H1 (cell line): ENCODE data around the gene PLPPR1. TPM values are rescaled to one million over a fixed set of nuclear protein-coding genes. Genes with fewer than 3 reads are reported as not detected.

Experiments used
- CTCF ChIA-PET: fragments of 300-600 bp; sonication (Branson Sonifier 250); formaldehyde crosslinking; loops from one replicate; lab custom pipeline; 2021; ENCODE audit not compliant: partially characterized antibody; lab: Charles Lee
- POLR2A ChIA-PET: fragments of 300-600 bp; sonication (Branson Sonifier 250); formaldehyde crosslinking; loops from one replicate; lab custom pipeline; 2021; ENCODE audit warnings: inconsistent platforms; ENCODE audit not compliant: partially characterized antibody; lab: Charles Lee
- DNase-seq, 2 experiments: peaks; one replicate each; pipeline versions ENCODE4 v3.0.0 to v3.0.0-alpha.2; 2010 to 2022; ENCODE audit warnings: low spot score in 2 of 2, low read depth in 1 of 2, mixed read lengths in 1 of 2
- FAIRE-seq: peaks from 2 replicates; lab custom pipeline; 2011; peaks lifted over from hg19 to GRCh38; lab: Jason Lieb, UNC
- H2AFZ ChIP-seq: 2 replicates; pipeline ENCODE4 v1.8.1; 2012; ENCODE audit warnings: low read length, inconsistent platforms
- H2AK5ac ChIP-seq: 2 replicates; pipeline ENCODE4 v1.6.1; 2013; ENCODE audit warnings: low read depth, low read length
- H2BK120ac ChIP-seq: replicated peaks from 2 replicates; pipeline ENCODE3; 2013; ENCODE audit warnings: low read depth, low read length, inconsistent platforms
- H2BK12ac ChIP-seq: 2 replicates; pipeline ENCODE4 v1.6.1; 2013; ENCODE audit warnings: low read depth, low read length
- H2BK15ac ChIP-seq: 2 replicates; pipeline ENCODE4 v1.6.1; 2013; ENCODE audit warnings: low read length
- H2BK20ac ChIP-seq: 2 replicates; pipeline ENCODE4 v1.6.1; 2013; ENCODE audit warnings: low read length
- H2BK5ac ChIP-seq: 2 replicates; pipeline ENCODE4 v1.6.1; 2013; ENCODE audit warnings: low read depth, low read length
- H3K14ac ChIP-seq: 2 replicates; pipeline ENCODE4 v1.6.1; 2013; ENCODE audit warnings: inconsistent platforms; ENCODE audit not compliant: insufficient read length
- H3K18ac ChIP-seq: 2 replicates; pipeline ENCODE4 v1.6.1; 2013; ENCODE audit warnings: low read length; ENCODE audit errors: extremely low read depth
- H3K23ac ChIP-seq: 2 replicates; pipeline ENCODE4 v1.6.1; 2013; ENCODE audit warnings: inconsistent platforms; ENCODE audit not compliant: insufficient read length
- H3K23me2 ChIP-seq: 2 replicates; pipeline ENCODE4 v1.6.1; 2013; ENCODE audit warnings: low read depth, low read length
- H3K27ac ChIP-seq: 2 replicates; pipeline ENCODE4 v1.6.1; 2011; ENCODE audit warnings: low read depth, low read length, inconsistent platforms
- H3K27me3 ChIP-seq, 4 experiments: replicated peaks in 1 of 4; 1 replicate in 1 of 4; 2 replicates in 3 of 4; pipeline versions ENCODE4 v1.6.1 to v1.8.1; 2011 to 2013; ENCODE audit warnings: low read length in 3 of 4, mild to moderate bottlenecking in 3 of 4, inconsistent platforms in 2 of 4, mixed read lengths in 2 of 4, moderate library complexity in 1 of 4; ENCODE audit not compliant: control insufficient read depth in 3 of 4, insufficient read depth in 3 of 4; ENCODE audit errors: extremely low read depth in 1 of 4
- H3K36me3 ChIP-seq, 4 experiments: 2 replicates each; pipeline versions ENCODE4 v1.6.1 to v1.8.1; 2011 to 2013; ENCODE audit warnings: mild to moderate bottlenecking in 4 of 4, low read length in 3 of 4, moderate library complexity in 2 of 4, control low read depth in 1 of 4, inconsistent platforms in 1 of 4; ENCODE audit not compliant: insufficient read depth in 4 of 4, control insufficient read depth in 2 of 4
- H3K4ac ChIP-seq: replicated peaks from 2 replicates; pipeline ENCODE3; 2013; ENCODE audit warnings: low read length, low read depth, mixed read lengths, inconsistent platforms; ENCODE audit not compliant: insufficient read length
- H3K4me1 ChIP-seq, 4 experiments: replicated peaks in 1 of 4; 1 replicate in 1 of 4; 2 replicates in 3 of 4; pipeline versions ENCODE4 v1.6.1 to v1.8.1; 2011 to 2013; ENCODE audit warnings: low read length in 3 of 4, inconsistent platforms in 2 of 4, mixed read lengths in 1 of 4; ENCODE audit not compliant: insufficient read depth in 4 of 4, control insufficient read depth in 3 of 4
- H3K4me2 ChIP-seq, 2 experiments: 2 replicates each; pipeline versions ENCODE4 v1.6.1 to v1.8.1; 2011 to 2013; ENCODE audit warnings: low read depth in 2 of 2, low read length in 2 of 2, control low read depth in 1 of 2, inconsistent platforms in 1 of 2, mild to moderate bottlenecking in 1 of 2; ENCODE audit not compliant: insufficient read depth in 1 of 2
- H3K4me3 ChIP-seq, 4 experiments: fragments of 200-600, 300-600 bp in 1 of 4; sonication (generic), shearing (Covaris generic), sonication (Bioruptor Twin) in 1 of 4; 2 replicates each; pipeline versions ENCODE4 v1.5.1 to v1.8.1; 2011 to 2016; ENCODE audit warnings: low read length in 4 of 4, low read depth in 3 of 4, control low read depth in 2 of 4, inconsistent platforms in 2 of 4, mild to moderate bottlenecking in 2 of 4, mixed read lengths in 1 of 4, moderate library complexity in 1 of 4; ENCODE audit not compliant: insufficient read depth in 2 of 4; ENCODE audit errors: extremely low read depth in 1 of 4
- H3K56ac ChIP-seq: replicated peaks from 2 replicates; pipeline ENCODE3; 2013; ENCODE audit warnings: low read depth, mild to moderate bottlenecking, mixed read lengths, low read length, inconsistent platforms; ENCODE audit not compliant: insufficient read length
- H3K79me1 ChIP-seq: 2 replicates; pipeline ENCODE4 v1.6.1; 2013; ENCODE audit warnings: low read depth, low read length, control low read depth
- H3K79me2 ChIP-seq, 2 experiments: 2 replicates each; pipeline versions ENCODE4 v1.6.1 to v1.8.1; 2012 to 2013; ENCODE audit warnings: low read length in 2 of 2, mild to moderate bottlenecking in 2 of 2, inconsistent platforms in 1 of 2; ENCODE audit not compliant: insufficient read depth in 2 of 2, control insufficient read depth in 1 of 2
- H3K9ac ChIP-seq, 4 experiments: replicated peaks in 1 of 4; 1 replicate in 1 of 4; 2 replicates in 3 of 4; pipeline versions ENCODE4 v1.6.1 to v1.8.1; 2011 to 2013; ENCODE audit warnings: low read depth in 3 of 4, low read length in 3 of 4, control low read depth in 2 of 4, mild to moderate bottlenecking in 2 of 4, moderate library complexity in 2 of 4, inconsistent platforms in 1 of 4; ENCODE audit errors: extremely low read depth in 1 of 4
- H3K9me3 ChIP-seq, 2 experiments: 2 replicates each; pipeline versions ENCODE4 v1.6.1 to v1.8.1; 2012 to 2013; ENCODE audit warnings: mild to moderate bottlenecking in 2 of 2, moderate library complexity in 2 of 2, control low read depth in 1 of 2, inconsistent platforms in 1 of 2, low read depth in 1 of 2, low read length in 1 of 2, mixed read lengths in 1 of 2; ENCODE audit not compliant: insufficient read depth in 2 of 2
- H4K20me1 ChIP-seq, 2 experiments: replicated peaks in 1 of 2; 2 replicates each; pipeline versions ENCODE3 to v1.8.1; 2011 to 2013; ENCODE audit warnings: inconsistent platforms in 2 of 2, low read length in 2 of 2, mild to moderate bottlenecking in 1 of 2; ENCODE audit not compliant: insufficient read depth in 2 of 2, control insufficient read depth in 1 of 2
- H4K5ac ChIP-seq: 2 replicates; pipeline ENCODE4 v1.6.1; 2013; ENCODE audit warnings: low read length, low read depth, mixed read lengths, inconsistent platforms; ENCODE audit not compliant: insufficient read length
- H4K8ac ChIP-seq: 2 replicates; pipeline ENCODE4 v1.8.0; 2013; ENCODE audit warnings: mild to moderate bottlenecking, moderate library complexity, low read length, inconsistent platforms; ENCODE audit not compliant: insufficient read depth; ENCODE audit errors: extremely low read depth
- H4K91ac ChIP-seq: replicated peaks from 2 replicates; pipeline ENCODE3; 2013; ENCODE audit warnings: low read length, mixed read lengths, inconsistent platforms; ENCODE audit not compliant: insufficient read length
- EP300 ChIP-seq, 2 experiments: IDR thresholded peaks; 1 replicate in 1 of 2; 2 replicates in 1 of 2; pipeline ENCODE4 v1.6.1; 2011 to 2012; ENCODE audit warnings: low read depth in 2 of 2, low read length in 2 of 2, mild to moderate bottlenecking in 2 of 2, borderline replicate concordance in 1 of 2, inconsistent platforms in 1 of 2, moderate library complexity in 1 of 2
- HDAC6 ChIP-seq: IDR thresholded peaks from one replicate; pipeline ENCODE4 v1.7.1; 2012; ENCODE audit warnings: low read depth, mild to moderate bottlenecking, inconsistent platforms, low read length, moderate library complexity
- MAFK ChIP-seq: IDR thresholded peaks from 2 replicates; pipeline ENCODE4 v1.6.1; 2012; ENCODE audit warnings: low read depth, mild to moderate bottlenecking, improper control_type of control experiment, low read length
- PHF8 ChIP-seq: fragments of 200-600 bp; sonication (generic); conservative IDR thresholded peaks from 2 replicates; pipeline ENCODE4 v1.7.1; 2012; ENCODE audit warnings: low read depth, mild to moderate bottlenecking, inconsistent platforms, low read length, moderate library complexity
- SIRT6 ChIP-seq: IDR thresholded peaks from one replicate; pipeline ENCODE4 v1.7.1; 2012; ENCODE audit warnings: low read length, inconsistent platforms
- WGBS, 2 experiments: shearing (Covaris generic) in 1 of 2; methylation state at CpG; one replicate each; pipeline versions ENCODE4 v1.1.6 to v1.1.7; 2013 to 2015; ENCODE audit warnings: low lambda C conversion rate in 2 of 2, mixed read lengths in 2 of 2, inconsistent platforms in 1 of 2, low coverage in 1 of 2, missing lambda C conversion rate in 1 of 2; ENCODE audit not compliant: insufficient replicate concordance in 2 of 2, insufficient coverage in 1 of 2, insufficient read length in 1 of 2; ENCODE audit errors: extremely low coverage in 1 of 2, missing lambda C conversion rate in 1 of 2; 5-methylcytosine and 5-hydroxymethylcytosine counted together
- polyA plus RNA-seq, 7 experiments: library from polyadenylated mRNA; depleted of rRNA in 3 of 7; stranded (reverse) in 5 of 7; unstranded in 2 of 7; fragments of >200 nt in 5 of 7; fragments of 200-250 nt in 2 of 7; gene quantifications; 1 replicate in 5 of 7; 2 replicates in 1 of 7; 4 replicates in 1 of 7; pipeline versions ENCODE4 v1.2.1 to v1.2.3, GENCODE V29; 2011 to 2013; ENCODE audit warnings: missing spikeins in 2 of 7, mixed read lengths in 2 of 7
- total RNA-seq: library from RNA; stranded (reverse); fragmentation: NEBNext Ultra II Directional; extraction: Animal tissue kit (Norgen Biotek cat#: 25700); gene quantifications from 2 replicates; pipeline ENCODE4 v1.2.1, GENCODE V29; 2021
- TF ChIP-seq, protein P1 (sequence below): IDR thresholded peaks from 2 replicates; pipeline ENCODE4 v1.6.1; 2012; ENCODE audit warnings: low read length, inconsistent platforms

The PLPPR1 gene
- total and polyA plus RNA-seq, 2 of the 8 experiments (the other 6 are each of a cell fraction or from before 2014, with no cell fraction given): 1.4 to 1.8 TPM

DNA sequence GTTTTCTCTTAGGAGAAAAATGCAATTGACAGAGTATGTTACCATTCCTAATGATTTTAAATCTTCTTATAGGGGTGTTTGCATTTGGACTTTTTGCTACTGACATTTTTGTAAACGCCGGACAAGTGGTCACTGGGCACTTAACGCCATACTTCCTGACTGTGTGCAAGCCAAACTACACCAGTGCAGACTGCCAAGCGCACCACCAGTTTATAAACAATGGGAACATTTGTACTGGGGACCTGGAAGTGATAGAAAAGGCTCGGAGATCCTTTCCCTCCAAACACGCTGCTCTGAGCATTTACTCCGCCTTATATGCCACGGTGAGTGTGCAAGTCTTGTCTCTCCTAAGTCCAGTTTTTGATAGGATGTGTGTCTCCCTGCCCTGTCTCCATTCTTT, 280.6 kb downstream of the PLPPR1 start:
- Histone ChIP-seq H3K4ac (no peak overlapping the region), H3K4me1 (no peaks in the 10 kb centered on the region), H3K9me3 (no peaks in the 10 kb centered on the region), H4K5ac (no peak overlapping the region), H3K9ac (no peak overlapping the region), H3K14ac (no peak overlapping the region), H4K91ac (no peak overlapping the region), H3K56ac (no peak overlapping the region), H2BK12ac (no peak overlapping the region), H3K23ac (no peak overlapping the region), H2BK15ac (no peak overlapping the region), H2AFZ (no peak overlapping the region), H3K4me3 (no peak overlapping the region), H4K20me1 (no peaks in the 10 kb centered on the region), H2BK120ac (no peak overlapping the region), H2BK20ac (no peak overlapping the region), H3K18ac (no peak overlapping the region), H3K27ac (no peak overlapping the region), H3K23me2 (no peaks in the 10 kb centered on the region), H3K36me3 (no peaks in the 10 kb centered on the region), H2AK5ac (no peak overlapping the region), H3K4me2 (no peak overlapping the region), H3K79me2 (no peaks in the 10 kb centered on the region), H2BK5ac (no peak overlapping the region), H3K27me3 (no peaks in the 10 kb centered on the region), H4K8ac (no peak overlapping the region), H3K79me1 (no peaks in the 10 kb centered on the region; the same call in 1 of the 2 replicates)
- 96% methylated on average over 8 of the region's 8 CpGs; no CpG with 5 or more reads in 1 of the 2 experiments for WGBS, 2 experiments
- ChIA-PET POLR2A (no interaction called here), CTCF (interaction anchor here (0.6 to 4.6 kb wide), 3 partner anchors 44 to 594 kb away, joined by 3 to 35 read pairs (median 4); no protein-coding TSS in a partner anchor)
- TF ChIP-seq MAFK (no peak), PHF8 (no peak), EP300 (IDR thresholded peaks at IDR 0.05; ENCODE audit: borderline replicate concordance in 1 of 2, low read depth in 2 of 2, low read length in 2 of 2) (no peak), HDAC6 (no peak), SIRT6 (no peak)
- TF ChIP-seq, protein P1, sequence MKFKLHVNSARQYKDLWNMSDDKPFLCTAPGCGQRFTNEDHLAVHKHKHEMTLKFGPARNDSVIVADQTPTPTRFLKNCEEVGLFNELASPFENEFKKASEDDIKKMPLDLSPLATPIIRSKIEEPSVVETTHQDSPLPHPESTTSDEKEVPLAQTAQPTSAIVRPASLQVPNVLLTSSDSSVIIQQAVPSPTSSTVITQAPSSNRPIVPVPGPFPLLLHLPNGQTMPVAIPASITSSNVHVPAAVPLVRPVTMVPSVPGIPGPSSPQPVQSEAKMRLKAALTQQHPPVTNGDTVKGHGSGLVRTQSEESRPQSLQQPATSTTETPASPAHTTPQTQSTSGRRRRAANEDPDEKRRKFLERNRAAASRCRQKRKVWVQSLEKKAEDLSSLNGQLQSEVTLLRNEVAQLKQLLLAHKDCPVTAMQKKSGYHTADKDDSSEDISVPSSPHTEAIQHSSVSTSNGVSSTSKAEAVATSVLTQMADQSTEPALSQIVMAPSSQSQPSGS: no peak
- DNase-seq (no peak), FAIRE-seq (no peak)
